Skin of body (tissue), 2 donors: ENCODE results near the gene CASKIN2. TPM values are rescaled to one million over a fixed set of nuclear protein-coding genes. Genes with fewer than 3 reads are reported as not detected.

Experiments used
- DNase-seq: peaks from one replicate; lab custom pipeline; 2025; lab: John Stamatoyannopoulos, UW
- total RNA-seq: library from RNA; depleted of rRNA; stranded (reverse); fragments of >200 nt; gene quantifications from one replicate; pipeline ENCODE4 v1.2.3, GENCODE V29; 2014

The CASKIN2 gene
- total RNA-seq, 1 donor from 2014 or later = 7.1 TPM

DNA sequence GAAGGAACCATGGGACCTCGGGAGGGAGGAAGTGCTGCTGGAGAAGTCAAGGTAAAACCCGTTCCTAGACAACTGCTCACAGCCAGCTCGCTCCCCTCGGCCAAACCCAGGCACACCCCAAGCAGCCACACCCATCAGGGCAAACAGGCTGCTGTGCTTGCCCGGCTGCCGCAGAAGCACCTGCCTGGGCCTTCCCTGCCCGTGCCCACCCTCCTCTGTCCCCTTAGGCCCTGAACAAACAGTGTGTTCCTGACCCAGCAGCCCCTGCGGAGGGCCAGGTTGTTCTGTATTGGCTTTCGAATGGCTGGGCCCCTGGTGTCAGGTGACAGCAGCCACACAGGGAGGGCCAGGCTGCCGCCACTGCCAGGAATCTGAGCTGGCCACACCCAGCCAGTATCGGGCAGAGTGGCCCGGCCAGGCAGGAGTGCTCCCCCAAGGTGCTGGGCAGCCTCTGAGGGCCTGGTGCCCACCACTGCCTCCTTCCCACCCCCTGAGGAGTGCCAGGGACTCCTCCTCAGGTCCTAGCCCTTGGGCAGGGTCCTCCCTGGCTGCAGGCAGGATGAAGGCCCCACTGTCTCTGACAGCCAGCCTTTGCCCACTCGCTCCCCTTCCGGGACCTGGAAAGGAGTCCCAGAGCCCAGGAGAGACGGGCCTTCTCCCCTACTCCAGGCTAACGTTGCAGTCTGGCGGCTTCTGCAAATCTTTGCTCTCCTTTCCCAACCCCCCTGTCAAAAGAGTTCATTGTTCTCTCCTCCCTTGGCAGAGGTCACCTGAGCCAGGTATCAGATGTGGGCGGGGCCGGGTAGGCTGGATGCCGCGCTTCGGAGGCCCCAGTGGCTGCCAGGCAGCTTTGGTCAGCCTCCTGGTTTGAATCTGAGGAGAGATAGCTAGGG lies 34.2 kb upstream of the CASKIN2 start:
- no peak for DNase-seq

DNA sequence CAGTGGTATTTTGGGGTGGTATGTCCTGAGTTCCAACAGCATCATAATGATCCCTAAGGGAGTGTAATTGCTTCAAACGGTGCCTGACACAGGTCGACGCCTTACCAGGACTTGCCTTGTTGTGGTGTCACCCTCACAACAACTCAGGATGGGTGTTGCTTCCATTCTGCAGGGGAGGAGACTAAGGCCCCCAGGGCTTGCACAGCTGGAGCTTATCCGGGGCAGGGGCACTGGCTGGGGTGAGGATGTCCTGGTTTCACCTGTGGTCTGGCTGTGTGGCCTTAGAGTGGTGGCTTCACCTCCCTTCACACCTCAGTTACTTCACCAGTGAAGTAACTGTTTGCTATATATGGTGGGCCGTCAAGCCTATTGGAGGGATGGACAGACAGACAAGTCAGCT lies 33.5 kb upstream of the CASKIN2 start:
- DNase-seq = no peak

DNA sequence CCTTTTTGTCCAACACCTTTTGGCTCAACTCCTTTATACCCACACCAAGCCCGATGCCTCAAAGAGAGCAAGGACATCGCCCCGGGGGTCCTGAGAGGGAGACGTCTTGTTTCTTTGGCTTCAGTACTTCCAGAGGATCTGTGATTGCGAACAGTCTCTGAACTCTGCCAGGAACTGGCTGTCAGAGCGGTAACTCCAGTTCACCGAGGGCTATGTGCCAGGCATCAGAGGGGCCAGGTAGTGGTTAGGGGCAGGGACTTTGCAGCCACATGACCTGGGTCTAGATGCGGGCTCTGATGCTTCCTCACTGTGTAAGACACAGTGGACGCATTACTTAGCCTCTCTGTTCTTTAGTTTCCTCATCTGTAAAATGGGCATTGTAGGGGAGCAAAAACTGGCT lies 31.8 kb upstream of the CASKIN2 start:
- no peak for DNase-seq

DNA sequence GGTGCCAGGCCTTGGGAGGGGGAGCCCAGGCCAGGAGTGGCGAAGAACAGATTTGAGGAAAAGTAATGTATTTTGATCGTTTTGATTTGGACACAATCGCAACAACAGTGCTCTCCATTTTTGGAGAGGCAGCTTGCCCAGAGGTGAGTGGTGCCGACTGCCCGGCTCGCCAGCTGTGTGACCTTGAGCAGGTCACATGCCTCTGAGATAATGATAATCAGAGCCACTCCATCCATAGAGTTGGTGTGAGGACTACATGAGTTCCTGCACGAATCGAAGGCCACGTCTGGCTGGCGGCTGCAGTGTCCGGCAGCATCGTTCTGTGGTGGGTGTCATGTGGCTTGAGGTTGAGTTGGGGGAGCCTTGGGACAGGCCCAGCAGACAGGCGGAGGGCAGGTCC lies 30.8 kb upstream of the CASKIN2 start:
- no peak for DNase-seq

DNA sequence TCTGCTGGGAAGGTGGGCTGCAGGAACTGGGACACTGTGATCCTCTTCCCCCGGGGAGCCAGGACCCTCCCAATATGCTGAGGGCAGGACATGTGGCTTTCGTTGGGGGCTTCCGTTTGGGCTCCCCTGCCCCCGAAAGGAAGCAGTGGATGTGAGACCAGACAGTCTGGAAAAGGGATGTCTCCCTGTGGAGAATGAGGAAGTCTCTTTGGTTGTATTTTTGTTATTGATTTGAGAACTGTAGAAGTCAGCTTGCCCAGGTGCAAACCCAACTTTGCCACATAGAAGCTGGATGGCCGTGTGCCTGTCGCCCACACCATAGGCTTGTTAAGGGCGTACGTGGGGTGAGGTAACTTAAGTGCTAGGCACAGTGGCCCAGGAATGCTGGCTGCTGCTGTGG lies 28.9 kb upstream of the CASKIN2 start:
- DNase-seq = no peak

DNA sequence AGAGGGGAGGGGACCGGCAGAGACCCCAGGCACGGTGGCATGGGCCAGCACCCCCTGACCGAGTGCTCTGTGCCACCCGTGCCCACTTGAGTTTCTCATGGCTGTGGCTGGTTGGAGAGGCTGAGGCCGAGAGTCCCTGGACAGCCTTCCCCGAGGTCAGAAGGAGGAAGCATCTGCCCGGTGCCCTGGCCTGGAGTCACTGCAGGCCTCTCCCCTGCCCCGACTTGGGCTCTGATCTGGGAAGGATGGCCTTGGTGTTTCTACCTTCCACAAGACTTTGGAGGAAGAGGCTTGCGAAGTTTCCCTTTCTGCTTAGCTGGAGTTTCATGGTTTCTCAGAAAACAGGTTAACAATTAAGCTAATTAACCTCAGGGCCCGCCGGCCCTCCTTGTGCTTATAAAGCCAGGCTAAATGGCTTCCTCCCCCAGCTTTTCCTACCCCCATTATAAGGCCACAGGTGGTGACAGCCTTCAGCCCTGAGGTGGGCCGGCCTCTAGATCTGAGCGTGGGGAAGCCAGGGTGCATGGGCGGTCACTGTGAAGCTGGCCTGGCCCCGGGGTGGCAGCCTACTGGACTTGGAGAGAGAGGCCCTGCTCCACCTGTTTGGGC lies 27.5 kb upstream of the CASKIN2 start:
- no peak for DNase-seq

DNA sequence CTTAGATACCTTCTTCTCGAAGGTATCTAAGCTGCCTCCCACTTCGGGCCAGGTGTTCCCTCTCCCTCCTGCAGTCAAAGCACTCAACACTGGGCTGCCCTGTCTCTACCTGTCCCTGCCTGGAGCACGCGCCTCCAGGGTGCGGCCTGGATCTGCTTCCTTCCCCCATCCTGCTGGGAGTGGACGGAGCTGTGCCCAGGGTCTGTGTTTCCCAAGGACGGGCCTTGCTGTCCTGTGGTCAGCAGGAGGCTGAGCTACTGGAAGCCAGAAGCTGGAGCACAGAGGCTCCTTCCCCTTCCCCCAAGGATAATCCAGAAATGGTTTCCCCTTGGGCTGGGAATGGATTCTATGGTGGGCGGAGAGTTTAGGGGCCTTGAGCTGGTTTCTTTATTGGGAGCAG lies 26.9 kb upstream of the CASKIN2 start:
- no peak for DNase-seq

DNA sequence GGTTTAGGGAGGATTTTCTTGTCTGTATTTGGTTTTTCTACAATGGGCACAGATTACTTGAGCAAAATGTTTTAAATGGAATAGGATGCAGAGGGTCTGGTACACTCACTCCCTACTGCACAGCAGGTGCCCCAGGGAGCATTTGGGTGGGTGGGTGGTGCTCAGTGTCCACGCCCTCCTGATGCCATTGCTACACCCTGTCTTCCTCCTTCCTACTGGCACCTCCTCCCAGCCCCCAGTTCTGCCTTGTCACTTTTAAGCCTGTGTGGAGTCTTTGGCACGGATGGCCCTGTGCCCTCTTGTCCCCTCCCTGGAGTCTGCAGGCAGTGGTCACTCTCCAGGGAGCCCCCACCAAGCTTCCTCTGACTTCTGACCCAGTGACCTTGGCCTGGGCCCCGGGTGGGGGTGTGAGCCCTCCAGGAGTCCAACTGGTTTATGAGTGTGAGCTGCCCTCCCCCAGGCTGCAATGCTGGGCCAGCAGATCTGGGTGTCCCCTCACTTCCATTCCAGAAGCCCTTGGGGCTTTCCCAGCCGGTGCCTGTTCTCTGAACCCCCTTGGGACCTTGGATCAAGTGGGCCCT lies 25.7 kb upstream of the CASKIN2 start:
- no peak for DNase-seq

DNA sequence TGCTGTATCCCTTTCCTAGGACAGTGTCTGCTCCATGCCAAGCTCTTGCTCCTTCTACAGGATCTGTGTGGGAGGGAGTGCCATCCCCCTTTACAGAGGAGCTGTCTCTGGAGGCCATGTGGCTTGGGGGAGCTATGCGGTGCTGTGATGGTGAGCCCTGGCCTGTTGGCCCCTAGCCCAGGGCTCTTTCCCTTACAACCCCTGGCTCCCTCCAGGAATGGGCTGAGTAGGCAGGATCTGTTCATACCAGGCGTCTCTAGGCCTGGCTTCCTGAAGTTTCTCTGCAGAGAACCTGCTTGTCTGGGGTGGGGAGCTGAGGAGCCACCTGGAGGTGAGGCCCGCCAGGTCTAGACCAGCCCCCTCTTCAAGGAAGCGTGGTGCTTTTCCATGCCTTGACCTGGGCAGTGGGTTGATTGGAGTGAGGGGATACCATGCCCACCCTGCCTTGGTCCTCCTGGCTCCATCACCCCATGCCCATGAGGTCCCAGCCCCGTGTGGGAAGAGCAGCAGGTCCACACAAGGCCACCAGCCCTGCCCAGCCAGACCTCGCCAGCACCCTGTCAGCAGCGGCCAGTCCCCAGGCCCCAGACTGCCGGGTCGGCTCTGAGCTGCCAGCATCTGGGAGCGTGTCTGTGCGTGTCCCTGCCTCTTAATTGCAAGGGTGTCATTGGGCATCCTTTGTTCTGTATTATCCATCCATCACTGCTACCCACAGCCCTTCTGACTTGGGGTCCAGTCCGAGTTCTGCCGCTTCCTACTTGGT lies 24.8 kb upstream of the CASKIN2 start:
- no peak for DNase-seq

DNA sequence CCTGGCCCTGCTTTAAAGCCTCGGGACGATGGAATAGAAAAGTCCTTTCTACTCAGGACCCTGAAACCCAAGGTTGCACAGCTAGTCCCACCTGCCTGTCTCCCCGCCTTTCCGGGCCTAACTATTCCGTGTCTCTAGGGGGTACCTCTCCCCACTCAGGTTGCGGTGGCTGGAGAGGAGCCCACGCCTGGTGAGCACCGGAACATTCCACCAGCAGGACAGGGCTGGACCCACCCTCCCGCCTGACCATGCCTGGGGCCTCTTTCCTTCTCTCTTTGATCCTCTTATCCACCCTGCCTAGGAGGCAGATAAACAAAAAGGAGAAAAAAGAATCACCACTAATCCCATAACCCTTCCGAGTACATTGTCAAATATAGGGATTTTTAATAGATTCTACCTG lies 21.0 kb upstream of the CASKIN2 start:
- no peak for DNase-seq

DNA sequence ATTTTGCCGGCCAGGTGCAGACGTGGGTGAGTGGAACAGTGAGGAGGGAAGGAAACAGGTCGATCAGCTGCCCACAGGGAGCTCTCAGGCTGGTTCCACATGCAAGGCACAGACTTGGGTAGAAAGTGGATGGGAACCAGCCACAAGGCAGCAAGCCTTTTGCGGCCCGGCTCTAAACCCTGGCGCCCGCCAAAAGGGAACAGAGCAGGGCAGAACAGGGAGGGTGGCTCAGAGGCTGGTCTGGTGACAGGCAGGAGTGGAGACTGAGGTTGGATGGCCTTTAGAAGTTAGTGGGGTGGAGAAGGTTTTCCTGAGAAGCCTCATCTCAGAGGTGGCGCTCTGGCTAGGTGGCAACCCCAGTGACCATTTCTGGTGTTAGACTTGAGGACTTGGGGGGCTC lies 20.5 kb upstream of the CASKIN2 start:
- DNase-seq = no peak

DNA sequence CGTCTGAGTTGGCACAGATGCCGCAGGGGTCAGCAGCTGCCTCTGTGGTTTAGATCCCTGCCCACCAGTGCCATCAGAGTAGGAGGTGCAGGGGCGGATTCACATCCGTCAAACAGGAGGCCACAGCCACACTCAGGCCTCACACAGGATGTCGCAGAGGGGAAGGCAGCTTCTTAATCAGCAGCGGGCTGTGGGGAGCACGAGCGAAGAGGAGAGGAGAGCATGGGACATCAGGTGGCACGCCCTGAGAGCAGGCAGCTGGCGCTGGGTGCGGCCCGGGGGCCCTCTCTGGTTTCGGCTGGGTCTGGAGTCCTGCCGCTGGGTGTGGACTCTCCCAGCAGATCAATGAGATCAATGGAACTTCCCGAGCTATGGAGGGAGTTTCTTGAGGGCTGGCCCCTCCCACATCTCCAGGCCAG lies 19.8 kb upstream of the CASKIN2 start:
- no peak for DNase-seq

DNA sequence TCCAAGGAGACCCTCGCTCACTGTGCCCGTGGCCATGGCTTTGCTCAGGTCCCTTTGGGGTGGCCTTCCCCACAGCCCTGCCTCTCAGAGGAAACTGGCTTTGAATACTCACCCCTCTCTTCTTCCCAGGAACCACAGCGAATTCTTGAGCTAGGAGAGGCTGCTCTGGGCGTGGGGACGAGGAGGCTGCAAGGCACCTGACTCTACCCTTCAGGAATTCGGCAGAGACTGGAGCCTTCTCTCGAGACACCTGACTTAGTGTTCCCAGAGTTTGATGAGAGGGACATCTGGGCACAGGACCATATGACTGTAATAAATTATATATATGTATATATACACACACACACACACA lies 16.4 kb upstream of the CASKIN2 start:
- no peak for DNase-seq

DNA sequence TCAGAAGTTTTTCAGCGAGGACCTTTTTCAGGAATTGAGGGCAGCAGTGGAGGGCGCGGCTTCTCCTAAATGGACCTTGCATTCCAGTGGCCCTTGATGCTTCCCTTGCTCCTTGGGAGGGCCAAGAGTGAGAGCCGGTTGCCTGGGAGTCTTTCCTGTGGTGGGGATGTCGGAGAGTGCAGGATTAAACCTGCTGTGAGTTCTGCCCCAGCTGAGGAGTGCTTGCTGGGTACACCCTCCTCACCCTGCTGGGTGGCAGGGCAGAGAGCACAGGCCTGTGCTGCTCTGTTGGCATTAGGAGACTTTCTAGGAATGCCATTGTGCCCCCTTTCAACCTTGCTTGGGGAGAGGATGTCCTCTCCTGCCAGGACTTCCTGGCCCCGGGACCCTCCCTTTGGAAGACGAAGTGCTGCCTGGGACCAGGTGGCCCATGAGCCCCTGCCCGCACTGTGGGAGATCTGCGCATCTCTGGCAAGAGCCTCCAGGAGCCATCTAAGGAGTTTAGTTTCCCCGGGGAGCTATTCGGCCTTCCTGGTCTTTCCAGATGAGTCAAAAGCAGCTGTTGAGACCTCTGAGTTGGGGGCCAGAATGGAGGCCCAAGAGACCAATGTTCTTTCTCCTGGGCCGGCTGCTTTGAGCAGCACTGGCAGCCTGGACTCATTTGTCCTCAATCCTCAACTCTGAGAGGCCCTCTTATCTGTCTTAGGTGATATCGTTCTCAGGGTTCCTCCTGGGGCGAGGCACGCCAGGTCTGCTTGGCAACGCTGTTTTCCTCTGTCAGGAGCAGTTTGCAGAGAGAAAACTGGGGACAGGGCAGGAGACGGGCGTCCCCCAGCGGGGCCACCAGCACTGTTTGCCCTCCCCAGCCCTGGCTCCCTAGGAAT lies 15.7 kb upstream of the CASKIN2 start:
- no peak for DNase-seq

DNA sequence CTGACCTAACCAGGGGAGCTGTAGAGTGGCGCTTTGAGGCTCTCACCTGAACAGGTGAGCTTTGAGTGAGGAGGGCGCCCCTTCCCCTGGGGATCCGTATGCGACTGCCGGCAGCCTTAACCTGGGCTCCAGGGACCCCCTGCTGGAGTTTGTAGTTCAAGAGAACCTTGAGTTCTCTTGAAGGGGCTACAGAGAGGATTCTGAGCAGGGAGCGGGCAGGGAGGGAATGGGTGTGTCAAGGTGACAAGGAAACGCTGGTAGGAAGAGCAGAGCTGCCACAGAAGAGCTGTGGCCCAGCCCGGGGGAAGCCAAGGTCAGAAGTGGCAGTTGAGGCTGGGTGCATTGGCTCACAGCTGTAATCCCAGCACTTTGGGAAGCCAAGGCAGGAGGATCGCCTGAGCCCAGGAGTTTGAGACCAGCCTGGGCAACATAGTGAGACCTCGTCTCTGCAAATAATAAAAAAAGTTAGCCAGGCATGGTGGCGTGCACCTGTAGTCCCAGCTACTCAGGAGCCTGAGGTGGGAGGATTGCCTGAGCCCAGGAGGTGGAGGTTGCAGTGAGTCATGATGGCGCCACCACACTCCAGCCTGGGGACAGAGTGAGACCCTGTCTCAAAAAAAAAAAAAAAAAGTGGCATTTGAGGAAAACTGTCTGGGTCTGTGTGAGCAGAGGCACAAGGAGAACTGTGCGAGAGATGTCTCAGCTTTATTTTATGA lies 11.4 kb upstream of the CASKIN2 start:
- DNase-seq = no peak

DNA sequence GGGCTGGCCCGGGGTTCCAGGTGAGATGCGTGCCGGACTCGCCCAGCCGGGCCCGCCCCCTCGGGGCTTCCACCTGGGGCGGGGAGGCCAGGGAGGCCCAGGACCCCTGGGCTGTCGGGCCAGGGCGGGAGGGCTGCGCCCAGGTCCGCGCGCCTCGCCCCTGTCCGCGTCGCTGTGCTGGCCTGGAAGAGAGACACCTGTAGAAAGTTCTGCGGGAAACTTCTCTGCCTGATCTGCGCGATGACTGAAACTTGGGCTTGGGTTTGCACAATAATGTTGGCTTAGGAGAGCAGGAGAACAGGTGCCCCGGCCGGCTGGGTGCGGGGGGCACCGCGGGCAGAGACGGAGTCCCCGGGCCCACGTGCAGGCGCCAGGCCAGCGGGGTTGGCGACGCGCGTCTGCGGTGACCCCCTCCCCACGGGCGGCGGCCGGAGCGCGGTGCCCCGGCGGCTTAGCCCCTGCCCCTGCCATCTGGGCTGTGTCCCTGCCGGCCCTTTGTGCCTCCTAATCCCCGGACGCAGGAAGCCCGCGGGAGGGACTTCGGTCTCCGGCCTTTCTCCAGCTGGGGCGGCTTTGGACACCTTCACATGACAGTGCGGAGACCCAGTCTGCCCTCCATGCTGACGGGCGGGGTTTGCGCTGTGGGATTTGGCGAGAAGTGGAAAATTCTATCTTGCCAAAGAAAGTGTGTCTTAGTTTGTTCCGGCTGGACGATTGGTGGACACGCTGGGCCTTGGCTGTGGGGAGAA lies 10.6 kb upstream of the CASKIN2 start:
- no peak for DNase-seq

DNA sequence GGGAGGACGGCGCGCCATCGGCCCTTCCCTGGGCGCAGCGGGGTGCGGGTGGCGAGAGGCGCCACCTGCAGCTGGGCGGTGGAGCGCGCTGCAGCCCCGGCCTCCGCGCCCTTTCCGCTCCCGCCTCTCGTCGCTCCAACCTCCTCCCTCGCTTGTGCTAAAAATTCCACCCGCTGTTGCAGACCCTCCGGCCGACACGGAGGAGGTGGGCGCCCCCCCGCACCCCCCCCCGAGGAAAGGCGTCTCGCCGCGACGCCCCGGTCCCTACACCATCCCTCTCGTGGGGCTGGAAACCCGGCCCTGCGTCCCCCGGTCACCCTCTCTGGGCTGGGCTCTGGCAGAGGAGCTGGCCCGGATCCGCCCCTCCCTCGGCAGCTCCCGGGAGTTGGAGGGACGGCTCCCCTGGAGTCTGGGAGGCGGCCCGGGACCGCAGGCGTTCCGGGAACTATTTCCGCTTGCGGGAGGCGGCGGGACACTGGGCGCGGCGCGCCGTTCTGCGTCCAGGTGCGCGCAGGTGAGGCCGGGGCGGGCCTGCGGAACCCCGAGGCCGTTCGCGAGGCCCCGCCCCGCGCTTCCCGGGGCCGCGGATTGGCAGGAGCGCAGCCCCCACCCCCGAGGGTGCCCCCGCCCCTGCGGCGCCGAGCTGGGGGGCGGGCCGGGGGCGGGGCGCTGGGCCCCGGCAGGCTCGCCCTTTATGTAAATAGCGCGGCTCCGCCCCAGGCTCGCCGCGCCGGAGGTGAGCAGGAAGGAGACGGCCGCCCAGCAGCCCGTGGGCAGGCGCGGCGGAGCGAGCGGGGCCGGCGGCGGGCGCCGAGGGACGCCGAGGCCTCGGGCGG lies 9.9 kb upstream of the CASKIN2 start, which contains the start of gene LLGL2:
TSS of gene LLGL2 (plus strand) at position 728 of the 836 bp plus-strand sequence. CDS start 17,730 bp downstream, outside the sequence.
- DNase-seq = no peak

DNA sequence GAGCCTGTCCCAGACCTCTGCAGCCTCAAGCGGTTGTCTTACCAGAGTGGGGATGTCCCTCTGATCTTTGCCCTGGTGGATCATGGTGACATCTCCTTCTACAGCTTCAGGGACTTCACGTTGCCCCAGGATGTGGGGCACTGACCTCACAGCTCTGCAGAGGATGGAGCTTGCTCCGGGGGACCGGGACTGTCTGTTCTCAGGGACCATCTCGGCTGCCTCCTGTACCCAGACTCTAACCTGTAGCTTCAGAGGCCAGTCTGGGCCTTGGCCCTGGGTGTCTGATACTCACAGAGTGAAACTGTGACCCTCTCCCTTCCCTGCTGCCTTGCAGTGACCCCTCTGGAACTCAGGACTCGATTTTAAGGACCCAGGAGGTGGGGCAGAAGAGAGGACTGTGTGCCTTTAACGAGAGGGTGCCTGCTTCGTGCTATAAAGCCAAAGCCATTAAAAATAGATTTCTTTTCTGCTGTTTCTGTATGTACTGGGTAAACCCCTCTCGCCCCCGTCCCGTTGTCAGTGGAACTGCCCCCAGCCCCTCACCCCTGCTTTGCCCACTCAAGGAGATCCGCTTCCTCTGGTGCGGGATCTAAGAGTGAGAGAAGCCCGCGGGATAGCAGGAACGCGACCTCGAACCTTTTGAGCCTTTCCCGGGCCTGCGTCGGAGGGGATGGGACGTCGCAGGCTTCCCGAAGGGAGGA lies 9.1 kb upstream of the CASKIN2 start:
- no peak for DNase-seq
